ENCODE data around the gene ZBP1. TPM values are rescaled to one million over a fixed set of nuclear protein-coding genes. Genes with fewer than 3 reads are reported as not detected.

ZBP1 gene
- total and polyA plus RNA-seq, 10 of the 15 experiments (the other 5 are each of a cell fraction or from before 2014, with no cell fraction given) = 0.93 to 10.6 (median 4.8) TPM

DNA sequence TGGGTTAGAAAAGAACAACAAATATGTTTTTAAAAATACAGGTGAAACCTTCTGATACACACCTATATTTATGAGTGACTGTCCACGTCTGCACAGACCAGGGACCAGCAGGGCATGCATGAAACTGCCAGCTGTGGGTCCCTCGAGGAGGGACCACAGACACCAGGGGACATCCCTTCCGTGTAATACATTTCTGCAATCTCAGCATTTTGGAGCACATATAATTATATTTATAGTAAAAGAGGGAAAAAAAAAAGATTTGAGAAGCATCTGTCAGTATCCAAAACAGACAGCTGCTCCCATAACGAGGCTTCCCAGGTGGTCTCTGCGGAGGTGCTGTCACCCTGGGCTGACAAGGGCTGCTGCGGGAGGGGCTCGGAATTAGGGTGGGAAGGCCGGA is 49.4 kb upstream of the ZBP1 start:
- Histone ChIP-seq H3K4me1 (ENCODE audit: control insufficient read depth, insufficient read depth, low read length) (no peaks in the 10 kb centered on the region), H3K27me3 (replicated peaks in 1 of 2; ENCODE audit: control insufficient read depth in 2 of 2, insufficient read depth in 2 of 2, low read length in 1 of 2) (peaks cover 0 to 1% of the 10 kb centered on the region in 2 experiments; a peak in 1 of 4 replicates), H3K79me2 (ENCODE audit: control insufficient read depth, insufficient read depth, low read length) (no peaks in the 10 kb centered on the region), H3K36me3 (ENCODE audit: control insufficient read depth in 2 of 2, insufficient read depth in 2 of 2, low read length in 1 of 2) (no peaks in the 10 kb centered on the region), H3K9ac (ENCODE audit: control insufficient read depth, insufficient read depth, low read length) (no peak overlapping the region), H3K27ac (ENCODE audit: control insufficient read depth, insufficient read depth) (no peak overlapping the region), H3K4me2 (ENCODE audit: control insufficient read depth, insufficient read depth) (no peak overlapping the region), H3K9me3 (replicated peaks; ENCODE audit: control insufficient read depth, insufficient read depth, low read length) (no peaks in the 10 kb centered on the region), H3K4me3 (no peak overlapping the region), H2AFZ (ENCODE audit: control insufficient read depth, low read depth, low read length) (no peak overlapping the region), H4K20me1 (ENCODE audit: control insufficient read depth, insufficient read depth) (no peaks in the 10 kb centered on the region)
- ATAC-seq = no peak
- ChIA-PET POLR2A (no interaction called here), SMC1A (ENCODE audit: uncharacterized antibody, unreplicated experiment) (interaction anchor here (1.3 kb wide), 1 partner anchor 47 kb away, joined by 3 read pairs; no protein-coding TSS in a partner anchor), CTCF (interaction anchor here (1.3 kb wide), 1 partner anchor 11 kb away, joined by 3 read pairs; no protein-coding TSS in a partner anchor), RAD21 (ENCODE audit: unreplicated experiment) (no interaction called here)
- intact Hi-C loops (cut with micrococcal nuclease; ENCODE audit: unreplicated experiment) = no loop called here
- no peak for TF ChIP-seq STAT1 (conservative IDR thresholded peaks at IDR 0.05)
- TF ChIP-seq LARP7 (IDR thresholded peaks at IDR 0.05) = no peak
- TF ChIP-seq RAD21 (IDR thresholded peaks at IDR 0.05; ENCODE audit: insufficient read depth, low read depth, low read length) = no peak
- no peak for TF ChIP-seq MXI1 (IDR thresholded peaks at IDR 0.05; ENCODE audit: low read depth, low read length)
- no peak for TF ChIP-seq HDAC2 (IDR thresholded peaks at IDR 0.05)
- TF ChIP-seq ZSCAN29 (IDR thresholded peaks at IDR 0.05) = no peak
- TF ChIP-seq, protein P1, sequence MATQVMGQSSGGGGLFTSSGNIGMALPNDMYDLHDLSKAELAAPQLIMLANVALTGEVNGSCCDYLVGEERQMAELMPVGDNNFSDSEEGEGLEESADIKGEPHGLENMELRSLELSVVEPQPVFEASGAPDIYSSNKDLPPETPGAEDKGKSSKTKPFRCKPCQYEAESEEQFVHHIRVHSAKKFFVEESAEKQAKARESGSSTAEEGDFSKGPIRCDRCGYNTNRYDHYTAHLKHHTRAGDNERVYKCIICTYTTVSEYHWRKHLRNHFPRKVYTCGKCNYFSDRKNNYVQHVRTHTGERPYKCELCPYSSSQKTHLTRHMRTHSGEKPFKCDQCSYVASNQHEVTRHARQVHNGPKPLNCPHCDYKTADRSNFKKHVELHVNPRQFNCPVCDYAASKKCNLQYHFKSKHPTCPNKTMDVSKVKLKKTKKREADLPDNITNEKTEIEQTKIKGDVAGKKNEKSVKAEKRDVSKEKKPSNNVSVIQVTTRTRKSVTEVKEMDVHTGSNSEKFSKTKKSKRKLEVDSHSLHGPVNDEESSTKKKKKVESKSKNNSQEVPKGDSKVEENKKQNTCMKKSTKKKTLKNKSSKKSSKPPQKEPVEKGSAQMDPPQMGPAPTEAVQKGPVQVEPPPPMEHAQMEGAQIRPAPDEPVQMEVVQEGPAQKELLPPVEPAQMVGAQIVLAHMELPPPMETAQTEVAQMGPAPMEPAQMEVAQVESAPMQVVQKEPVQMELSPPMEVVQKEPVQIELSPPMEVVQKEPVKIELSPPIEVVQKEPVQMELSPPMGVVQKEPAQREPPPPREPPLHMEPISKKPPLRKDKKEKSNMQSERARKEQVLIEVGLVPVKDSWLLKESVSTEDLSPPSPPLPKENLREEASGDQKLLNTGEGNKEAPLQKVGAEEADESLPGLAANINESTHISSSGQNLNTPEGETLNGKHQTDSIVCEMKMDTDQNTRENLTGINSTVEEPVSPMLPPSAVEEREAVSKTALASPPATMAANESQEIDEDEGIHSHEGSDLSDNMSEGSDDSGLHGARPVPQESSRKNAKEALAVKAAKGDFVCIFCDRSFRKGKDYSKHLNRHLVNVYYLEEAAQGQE (IDR thresholded peaks at IDR 0.05; ENCODE audit: low read depth, low read length) = no peak
- DNase-seq (ENCODE audit: low read depth, low spot score) = no peak
- FAIRE-seq = no peak
- WGBS (ENCODE audit: insufficient coverage, insufficient replicate concordance, low lambda C conversion rate, missing lambda C conversion rate) = 37% methylated on average over 8 of the region's 8 CpGs
- no TSS peak for BruUV-seq (replicated peaks)
- in situ Hi-C loops (cut with MboI) = no loop called here
